ENCODE data around the gene SPDL1. TPM values are rescaled to one million over a fixed set of nuclear protein-coding genes. Genes with fewer than 3 reads are reported as not detected.

The SPDL1 gene
- total and polyA plus RNA-seq, 2 of the 4 experiments (the other 2 are of a cell fraction) = 18.8 to 29.4 TPM

DNA sequence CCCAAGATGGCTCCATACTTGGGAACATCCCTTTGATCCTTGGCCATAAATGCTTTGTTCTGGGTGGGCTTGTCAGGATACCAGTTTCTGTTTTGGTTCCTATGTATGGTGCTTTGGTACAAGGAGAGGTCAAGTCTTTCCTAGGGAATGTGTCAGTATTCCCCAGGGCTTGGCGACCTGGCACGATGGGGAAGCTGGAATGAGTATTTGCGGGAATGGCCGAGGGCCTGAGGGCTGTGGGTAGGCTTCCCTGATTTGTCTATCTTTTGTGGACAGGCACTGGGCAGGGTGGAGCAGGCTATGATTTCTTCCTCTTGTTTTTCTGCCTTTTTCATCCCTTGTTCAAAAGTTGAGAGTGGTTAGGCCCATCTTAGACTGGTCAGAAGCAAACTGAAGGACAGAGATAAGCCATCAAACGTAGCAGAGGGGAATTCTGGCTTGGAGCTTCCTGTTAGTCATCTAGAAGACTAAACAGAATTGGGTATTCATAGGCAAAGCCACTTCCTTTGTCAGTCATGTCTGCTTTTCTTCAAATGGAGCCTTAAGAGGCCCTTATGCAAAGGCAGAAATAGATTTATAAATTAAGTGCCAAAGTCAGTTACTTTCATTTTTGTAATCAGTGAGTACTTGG lies 67.2 kb downstream of the SPDL1 start:
- peak overlapping the region; percentile 95 for H4K5ac ChIP-seq (ENCODE audit: low read depth, low read length)
- H2AFZ ChIP-seq (replicated peaks; ENCODE audit: low read length, poor library complexity) = peak overlapping the region; percentile 88
- peak overlapping the region; percentile 96 for H2BK20ac ChIP-seq (ENCODE audit: low read depth, low read length)
- H3K27ac ChIP-seq (ENCODE audit: insufficient read depth, low read length) = peak overlapping the region; percentile 72
- peak overlapping the region; percentile 97 for H3K4ac ChIP-seq (ENCODE audit: low read depth, low read length)
- CTCF ChIA-PET = no interaction called here
- POLR2A ChIA-PET (ENCODE audit: unreplicated experiment) = no interaction called here
- peak overlapping the region; percentile 7; the same call in 1 of the 2 replicates for H3K4me3 ChIP-seq (ENCODE audit: insufficient read depth, low read depth, low read length)
- no peaks in the 10 kb centered on the region for H3K27me3 ChIP-seq (ENCODE audit: control insufficient read depth, insufficient read depth, low read length)
- H2AK9ac ChIP-seq (replicated peaks; ENCODE audit: low read depth, low read length, poor library complexity) = peak overlapping the region; percentile 72
- H4K8ac ChIP-seq (ENCODE audit: low read depth in 2 of 2, low read length in 2 of 2) = peak overlapping the region; percentile 83 to 93
- DNase-seq (peak; percentile 91), ATAC-seq (ENCODE audit: low read depth) (peak; percentile 74)
- H3K23ac ChIP-seq (ENCODE audit: low read depth, low read length) = peak overlapping the region; percentile 94
- H2AK5ac ChIP-seq (ENCODE audit: low read depth, low read length) = peak overlapping the region; percentile 97
- peaks cover 26% of the 10 kb centered on the region for H3K4me1 ChIP-seq (ENCODE audit: control insufficient read depth, insufficient read depth, low read length)
- peak overlapping the region; percentile 96 for H4K91ac ChIP-seq (ENCODE audit: insufficient read depth, low read depth, low read length)
- H3K9me1 ChIP-seq (ENCODE audit: insufficient read depth, low read length) = peaks cover 24% of the 10 kb centered on the region
- intact Hi-C loops (cut with micrococcal nuclease) = no loop called here
- in situ Hi-C loops (cut with MboI; ENCODE audit: low sequenced_read_pairs) = no loop called here
- H3K36me3 ChIP-seq (ENCODE audit: control insufficient read depth, insufficient read depth, low read length) = no peaks in the 10 kb centered on the region
- no peak overlapping the region for H3K9ac ChIP-seq (ENCODE audit: low read depth, low read length)
- no CpG with 5 or more reads among the region's 5 CpGs for WGBS, 2 experiments (ENCODE audit: extremely low coverage in 2 of 2, insufficient read length in 1 of 2)
- dilution Hi-C loops (cut with HindIII; ENCODE audit: low sequenced_read_pairs, unreplicated experiment) = no loop called here
- TF ChIP-seq MAFK (IDR thresholded peaks at IDR 0.05; ENCODE audit: low read depth, low read length) (peak; percentile 17; the same call in 1 of the 2 replicates), FOS (IDR thresholded peaks at IDR 0.05; ENCODE audit: low read depth, low read length) (peak; percentile 78; the same call in 1 of the 2 replicates), MAZ (IDR thresholded peaks at IDR 0.05; ENCODE audit: borderline replicate concordance, low read depth, low read length) (0 out of 2 replicates have a peak, but pooled peaks have one; percentile 19), RAD21 (IDR thresholded peaks at IDR 0.05; ENCODE audit: low read length) (peak; percentile 17; the same call in 1 of the 2 replicates), RCOR1 (IDR thresholded peaks at IDR 0.05; ENCODE audit: insufficient replicate concordance, low read length) (no peak)
- H4K20me1 ChIP-seq (ENCODE audit: insufficient read depth, low read length) = no peaks in the 10 kb centered on the region
- no TSS peak for BruUV-seq (replicated peaks)
- peak overlapping the region; percentile 98 for H2BK5ac ChIP-seq (ENCODE audit: low read depth, low read length, poor library complexity, severe bottlenecking)
- H3K79me1 ChIP-seq (ENCODE audit: low read depth in 1 of 2, low read length in 2 of 2) = 0 out of 4 replicates have a peak, but pooled peaks cover 0 to 5% of the 10 kb centered on the region in 2 experiments
- peak overlapping the region; percentile 71 for H3K56ac ChIP-seq (ENCODE audit: extremely low read depth, insufficient read depth, low read length)
- peak overlapping the region; percentile 92; the same call in 1 of the 2 replicates for H3K18ac ChIP-seq (ENCODE audit: low read depth, low read length)
- peak overlapping the region; percentile 93 for H3K14ac ChIP-seq (replicated peaks; ENCODE audit: low read depth, low read length)
- H3K9me3 ChIP-seq (ENCODE audit: control insufficient read depth, insufficient read depth, low read length) = no peaks in the 10 kb centered on the region
- peak overlapping the region; percentile 93; the same call in 2 of the 3 replicates for H2BK15ac ChIP-seq (ENCODE audit: low read depth, low read length)
- peak overlapping the region; percentile 96 for H2BK120ac ChIP-seq (ENCODE audit: low read depth, low read length)
- peak overlapping the region; percentile 76; the same call in 1 of the 2 replicates for H3K4me2 ChIP-seq (ENCODE audit: low read depth, low read length)

Measured in IMR-90 (cell line).